Renal pelvis (tissue), 4 donors: ENCODE results near the gene LRRK1. TPM values are rescaled to one million over a fixed set of nuclear protein-coding genes. Genes with fewer than 3 reads are reported as not detected.

Source experiments
- DNase-seq: peaks from one replicate; pipeline ENCODE4 v3.0.0-alpha.2; 2013
- polyA plus RNA-seq, 3 donors: library from polyadenylated mRNA; unstranded; fragments of 120-200 nt; gene quantifications; one replicate each; pipeline ENCODE4 v1.2.1, GENCODE V29; 2013; ENCODE audit not compliant: insufficient read length in 3 of 3

The LRRK1 gene
- polyA plus RNA-seq, 3 donors = 2.7 to 3.9 (median 3.8) TPM

DNA sequence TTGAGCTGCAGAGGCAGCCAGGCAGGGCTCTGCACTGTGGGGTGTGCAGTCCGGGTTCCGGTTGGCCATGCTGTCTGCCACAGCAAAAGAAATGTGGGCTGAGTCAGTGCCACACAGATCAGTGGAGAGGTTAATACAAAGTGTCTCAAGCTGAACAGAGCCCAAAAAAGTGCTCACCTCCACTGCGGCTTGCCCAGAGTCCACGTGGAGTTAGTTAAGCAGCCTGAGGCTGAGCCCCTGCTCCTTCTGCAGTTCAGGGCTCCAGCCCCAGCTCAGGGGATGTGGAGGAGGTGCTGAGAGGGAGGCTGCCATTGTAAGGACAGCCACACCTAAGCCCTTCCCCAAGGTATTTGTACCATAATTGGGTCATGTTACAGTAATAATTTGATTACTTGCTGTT, 85.3 kb downstream of the LRRK1 start:
- DNase-seq = no peak

DNA sequence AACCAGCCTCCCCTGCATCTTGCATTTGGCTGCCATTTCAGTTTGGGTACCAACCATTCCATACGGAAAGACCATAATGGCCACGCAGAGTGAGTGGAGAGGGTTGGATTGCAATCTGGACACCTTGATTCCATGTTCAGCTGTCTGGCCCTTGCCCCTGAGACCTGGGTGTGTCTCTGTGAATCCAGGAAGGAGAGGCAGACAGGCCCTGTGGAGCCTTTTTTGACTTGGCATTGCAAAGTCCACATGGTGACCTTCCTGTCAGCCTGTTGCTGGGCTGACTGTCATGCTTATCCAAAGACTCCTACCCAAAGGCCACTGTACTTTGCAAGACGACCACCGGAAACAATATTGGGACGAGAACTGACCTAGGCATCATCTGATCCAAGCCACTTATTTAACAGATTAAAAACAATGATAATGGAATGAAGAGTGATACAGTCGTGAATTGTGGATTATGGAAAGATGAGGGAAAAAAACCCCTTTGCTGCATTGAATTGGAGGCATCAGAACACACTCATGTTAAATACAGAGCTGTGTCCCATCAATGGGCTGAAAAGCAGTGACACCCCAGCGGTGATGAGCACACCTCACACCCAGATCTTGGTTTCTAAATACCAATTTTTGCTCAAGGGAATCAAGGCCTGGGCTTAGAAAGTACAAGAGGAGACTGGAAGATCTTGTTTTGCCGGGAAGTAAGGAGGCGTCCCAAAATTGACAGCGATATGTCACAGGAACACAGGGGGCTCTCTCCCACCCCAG, 86.0 kb downstream of the LRRK1 start:
- DNase-seq = no peak

DNA sequence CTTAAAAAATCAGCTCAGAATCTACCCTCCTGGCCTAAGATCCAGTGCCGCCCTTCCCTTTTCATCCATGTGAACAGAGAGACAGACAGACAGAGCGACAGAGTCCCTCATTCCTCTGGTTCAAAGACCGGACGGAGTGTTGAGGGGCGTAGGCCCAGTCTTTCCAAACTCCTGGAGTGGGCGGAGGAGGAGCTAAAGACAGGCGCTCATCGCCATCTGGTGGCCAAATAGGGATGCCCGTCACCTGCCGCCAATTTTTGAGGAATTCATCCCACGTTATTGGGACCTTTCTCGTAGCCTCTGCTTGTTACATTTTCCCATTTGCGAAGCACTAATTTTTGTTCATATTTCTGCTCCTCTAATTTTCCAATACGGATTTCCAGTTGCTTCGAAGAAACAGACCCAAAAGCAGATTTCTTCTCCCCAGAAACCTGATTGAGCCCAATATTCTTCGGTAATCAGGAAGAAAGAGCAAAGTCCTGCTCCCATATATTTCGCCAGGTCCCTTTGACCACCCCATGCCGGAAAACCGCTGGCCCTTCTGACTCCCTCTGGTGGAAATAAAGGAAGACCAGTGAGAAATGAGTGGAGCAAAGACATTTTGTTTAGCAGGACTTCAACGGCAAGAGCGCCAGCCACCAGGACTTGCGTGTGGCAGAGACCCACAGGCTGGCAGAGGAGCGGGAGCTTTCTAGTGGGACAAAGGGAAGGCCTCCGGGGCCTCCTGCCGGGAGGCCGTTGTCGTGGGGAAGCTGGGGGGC, 88.0 kb downstream of the LRRK1 start:
- DNase-seq = peak; percentile 78

- peak; percentile 84 for DNase-seq
Measured at GRCh38 chr15:101008158-101009139, 89.3 kb downstream of the LRRK1 start.

DNA sequence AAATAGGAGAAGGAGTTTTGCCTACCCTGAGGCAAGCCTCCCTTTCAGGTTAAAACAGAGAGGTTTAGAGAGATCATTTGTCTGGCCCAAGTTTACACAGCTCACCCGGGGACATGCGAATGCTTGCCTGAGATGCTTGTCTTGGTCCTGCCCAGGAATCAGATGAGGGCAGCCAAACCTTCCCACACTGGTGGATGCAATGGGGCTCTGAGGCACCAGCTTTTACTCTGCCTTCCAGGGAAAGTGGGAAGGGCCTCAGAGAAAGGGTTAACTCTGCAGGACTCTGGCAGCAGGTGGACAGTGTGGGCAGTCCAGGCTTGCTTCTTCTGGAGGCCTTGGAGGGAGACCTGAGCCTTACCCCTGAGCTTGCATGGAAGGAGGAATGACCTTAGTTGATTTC, 90.0 kb downstream of the LRRK1 start:
- no peak for DNase-seq

DNA sequence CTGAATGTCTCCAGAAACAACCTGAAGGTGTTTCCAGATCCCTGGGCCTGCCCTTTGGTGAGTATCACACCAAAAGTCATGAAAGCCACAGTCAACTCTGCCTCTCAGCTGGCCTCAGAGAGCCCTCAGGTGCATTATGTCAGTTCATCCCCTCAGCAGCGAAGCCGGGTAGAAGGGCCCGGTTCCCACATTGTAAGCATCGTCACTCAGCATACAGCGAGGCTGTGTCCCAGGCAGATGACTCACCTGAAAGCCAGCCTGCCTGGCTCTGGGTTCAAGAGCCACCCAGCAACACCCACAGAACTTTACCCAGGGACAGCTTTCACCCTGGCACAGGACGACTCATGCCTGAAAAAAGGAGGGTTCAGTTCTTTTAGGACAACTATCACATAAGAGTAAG, 91.6 kb downstream of the LRRK1 start:
- no peak for DNase-seq

DNA sequence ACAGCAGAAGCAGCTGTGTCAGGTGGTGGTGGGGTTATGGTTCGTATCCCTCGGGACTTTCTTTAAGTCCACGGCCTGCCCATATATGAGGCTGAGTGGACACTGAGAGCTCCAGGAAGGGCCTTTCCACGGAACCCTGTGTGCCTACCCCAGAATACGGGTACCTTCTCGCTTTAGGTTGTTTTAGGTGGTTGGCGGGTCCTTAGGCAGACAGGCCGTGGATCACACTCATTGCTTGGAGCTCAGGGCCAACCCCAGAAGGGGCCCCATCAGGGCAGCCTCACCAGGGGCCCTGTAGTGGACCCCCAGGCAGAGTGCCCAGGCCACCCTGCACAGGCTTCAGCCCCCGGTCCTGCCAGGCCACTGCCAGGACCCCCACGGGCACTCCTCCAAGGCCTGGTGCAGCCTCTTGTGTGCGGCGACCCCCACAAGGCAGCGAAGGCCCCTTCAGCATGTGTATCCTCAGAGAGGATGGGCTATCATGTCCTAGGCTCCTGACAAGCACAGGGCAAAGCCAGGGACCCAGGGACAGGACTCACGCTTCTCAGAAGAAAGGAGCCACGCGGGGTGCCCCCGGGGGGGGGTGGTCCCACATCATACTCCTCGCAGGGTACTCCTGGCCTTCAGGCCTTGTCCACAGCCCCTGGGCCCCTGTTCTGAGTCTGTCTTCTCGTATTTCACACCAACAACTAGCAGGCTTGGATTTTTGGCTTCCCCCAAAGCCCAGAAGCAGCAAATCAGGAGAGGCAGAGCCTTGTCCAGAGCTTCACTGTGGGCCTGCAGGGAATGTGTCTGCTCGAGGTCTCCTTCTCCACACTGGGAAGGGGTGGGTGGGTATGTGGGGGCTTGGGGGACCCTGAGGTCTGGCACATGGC, 93.4 kb downstream of the LRRK1 start:
- no peak for DNase-seq

DNA sequence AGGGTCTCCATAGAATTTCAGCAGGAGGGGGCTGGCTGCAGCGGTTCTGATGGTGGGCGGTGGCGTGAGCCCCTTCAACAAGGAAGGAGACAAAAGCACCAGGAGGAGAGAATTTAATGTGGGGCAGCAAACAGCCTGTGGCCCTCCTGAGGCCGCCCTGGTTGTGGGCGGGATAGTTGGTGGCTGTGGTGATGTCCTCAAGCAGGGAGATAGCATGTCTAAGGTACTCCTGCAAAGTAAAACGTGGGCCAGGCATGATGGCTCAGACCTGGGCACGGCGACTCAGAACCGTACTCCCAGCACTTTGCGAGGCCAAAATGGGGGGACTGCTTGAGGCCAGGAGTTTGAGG, 94.0 kb downstream of the LRRK1 start:
- DNase-seq = no peak

GRCh38 chr15:101013769-101014675, 94.9 kb downstream of the LRRK1 start:
- DNase-seq = no peak

DNA sequence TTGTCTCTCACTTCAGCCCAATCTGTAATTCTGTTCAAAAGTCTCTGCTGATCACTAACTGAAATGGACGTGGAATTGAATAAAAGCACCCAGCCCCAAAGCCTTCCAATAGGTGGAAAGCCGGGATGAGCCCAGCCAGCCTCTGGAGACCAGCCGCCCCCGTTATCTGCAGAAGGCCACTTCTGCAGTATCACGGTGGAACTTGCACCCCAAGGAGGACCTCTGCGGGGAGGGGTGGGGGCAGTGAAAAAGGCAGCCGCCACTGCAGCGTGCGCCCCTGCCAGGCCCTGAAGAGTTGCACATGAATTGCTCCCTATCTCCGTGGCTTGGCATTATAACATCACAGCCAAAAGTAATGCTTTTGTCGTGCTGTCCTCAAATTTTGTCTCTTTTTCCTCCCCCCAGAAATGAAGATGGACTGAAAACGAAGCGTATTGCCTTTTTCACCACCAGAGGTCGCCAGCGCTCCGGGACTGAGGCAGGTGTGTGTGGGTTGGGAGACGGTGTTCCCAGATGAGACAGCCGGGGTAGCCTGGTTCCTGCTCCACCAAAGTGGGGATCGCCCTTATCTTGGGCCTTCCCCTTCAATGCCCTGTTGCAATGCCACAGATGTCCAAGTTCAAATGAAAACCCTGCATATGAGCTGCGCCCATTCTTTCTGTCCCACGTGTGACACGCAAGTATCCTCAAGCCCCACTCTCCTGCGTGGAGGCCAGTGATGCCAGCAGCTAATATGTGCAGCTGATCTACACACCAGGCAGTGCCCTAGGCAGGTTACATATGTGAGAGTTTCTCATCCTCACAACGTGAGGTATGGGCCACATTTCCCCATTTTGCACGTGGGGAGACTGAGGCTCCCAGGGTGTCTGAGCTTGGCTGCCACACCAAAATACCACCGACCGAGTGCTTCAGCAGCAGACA, 96.0 kb downstream of the LRRK1 start:
- DNase-seq = peak; percentile 55

GRCh38 chr15:101016581-101016980, 97.4 kb downstream of the LRRK1 start:
- DNase-seq = no peak

DNA sequence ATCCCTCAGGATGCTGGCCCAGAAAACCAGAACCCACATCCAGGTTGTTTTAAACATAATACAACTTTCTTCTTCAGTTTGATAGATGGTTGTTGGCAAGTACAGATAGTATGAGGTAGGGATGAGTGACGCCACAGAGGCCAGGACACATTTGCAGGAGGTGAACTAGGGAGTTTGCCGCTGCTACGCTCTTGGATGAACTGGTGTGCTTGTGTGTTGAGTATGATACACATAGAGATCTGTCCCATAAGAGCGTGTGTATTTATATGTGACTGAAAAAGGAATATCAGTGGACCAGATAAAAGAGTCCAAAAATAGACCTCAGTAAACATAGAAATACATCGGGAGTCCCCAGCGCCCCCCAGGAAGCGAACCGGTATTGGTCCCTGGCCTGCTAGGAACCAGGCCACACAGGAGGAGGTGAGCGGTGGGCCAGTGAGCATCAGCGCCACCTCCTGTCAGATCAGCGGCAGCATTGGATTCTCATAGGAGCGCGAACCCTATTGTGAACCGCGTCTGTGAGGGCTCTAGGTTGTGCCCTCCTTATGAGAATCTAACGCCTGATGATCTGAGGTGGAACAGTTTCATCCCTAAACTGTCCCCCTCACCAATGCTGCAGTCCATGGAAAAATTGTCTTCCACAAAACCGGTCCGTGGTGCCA, 98.1 kb downstream of the LRRK1 start:
- DNase-seq = no peak

DNA sequence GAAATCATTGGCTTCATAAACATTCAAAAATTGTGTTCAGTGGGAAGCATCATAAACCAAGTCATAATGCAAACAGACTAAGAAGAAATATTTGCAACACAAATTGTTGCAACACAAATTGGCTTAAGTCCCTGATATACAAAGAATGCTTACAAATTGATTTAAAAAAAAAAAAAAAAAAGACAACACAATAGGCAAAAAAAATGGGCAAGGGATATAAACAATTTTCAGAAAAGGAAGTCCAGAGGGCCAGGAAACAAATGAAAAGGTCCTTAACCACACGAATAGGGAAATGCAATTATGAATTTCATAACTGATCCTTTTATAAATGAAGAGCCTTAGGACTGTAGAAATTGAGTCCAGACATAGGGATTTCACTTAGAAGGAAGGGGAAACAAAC, 98.9 kb downstream of the LRRK1 start:
- DNase-seq = no peak

DNA sequence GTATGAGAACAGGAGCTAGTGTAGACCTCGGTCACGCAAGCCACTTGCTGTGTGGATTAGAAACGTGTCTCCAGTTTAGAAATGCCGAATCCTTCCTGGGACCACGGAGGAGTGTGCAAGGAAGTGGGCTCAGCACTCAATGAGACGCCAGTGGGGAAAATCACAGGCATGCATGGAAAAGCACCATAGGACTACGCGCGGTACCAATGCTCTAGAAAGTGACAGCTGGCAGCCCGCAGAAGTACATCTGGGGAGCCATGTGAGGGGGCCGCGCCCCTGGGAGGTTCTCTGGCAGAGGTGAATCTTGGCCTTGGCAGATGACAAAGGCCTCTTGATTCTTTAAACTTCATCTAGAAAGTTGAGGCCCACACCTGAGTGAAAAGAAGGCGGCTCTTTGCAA, 99.3 kb downstream of the LRRK1 start:
- DNase-seq = no peak

DNA sequence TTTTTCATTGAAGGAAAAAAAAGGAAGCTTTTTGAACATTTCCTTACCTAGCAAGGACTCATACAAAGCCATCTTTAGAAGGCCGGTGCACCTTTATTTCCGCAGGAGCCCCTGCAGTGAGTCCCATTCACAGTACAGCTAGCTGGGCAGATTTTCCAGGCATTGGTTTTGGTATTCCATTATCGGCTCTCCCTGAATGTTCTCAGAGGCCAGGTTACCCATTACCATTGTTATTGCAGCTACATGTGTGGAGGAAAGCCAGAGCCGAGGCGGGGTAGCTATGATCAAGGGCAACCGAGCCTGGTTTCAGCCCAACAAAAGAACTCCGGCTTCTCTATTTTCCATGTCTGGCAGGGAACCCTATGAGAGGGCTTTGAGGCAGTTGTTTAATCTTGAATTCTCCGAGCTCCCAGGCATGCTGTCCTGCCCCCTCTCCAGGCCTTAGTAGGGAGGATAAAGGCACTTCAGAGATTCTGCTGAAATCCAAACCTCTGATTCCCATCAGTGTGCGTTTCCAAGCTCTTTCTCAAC, 100.3 kb downstream of the LRRK1 start:
- DNase-seq = no peak

GRCh38 chr15:101020451-101020850, 101.3 kb downstream of the LRRK1 start:
- DNase-seq = no peak

- DNase-seq = no peak
Measured at GRCh38 chr15:101020945-101021344, 101.8 kb downstream of the LRRK1 start.

GRCh38 chr15:101022306-101022705, 103.1 kb downstream of the LRRK1 start:
- no peak for DNase-seq
